PC-3 (cell line): ENCODE measurements around the gene UMODL1.

Experiments
- EZH2 ChIP-seq: fragments of 300-600 bp; sonication (generic); IDR thresholded peaks from one replicate; pipeline ENCODE4 v1.6.1; 2017; ENCODE audit warnings: antibody characterized with exemption, mild to moderate bottlenecking, low read length; ENCODE audit not compliant: unreplicated experiment
- TF ChIP-seq, protein P1 (sequence below): fragments of 300-600 bp; sonication (generic); conservative IDR thresholded peaks from 2 replicates; pipeline ENCODE4 v1.5.1; 2017; ENCODE audit warnings: antibody characterized with exemption, low read depth, mild to moderate bottlenecking, low read length

DNA sequence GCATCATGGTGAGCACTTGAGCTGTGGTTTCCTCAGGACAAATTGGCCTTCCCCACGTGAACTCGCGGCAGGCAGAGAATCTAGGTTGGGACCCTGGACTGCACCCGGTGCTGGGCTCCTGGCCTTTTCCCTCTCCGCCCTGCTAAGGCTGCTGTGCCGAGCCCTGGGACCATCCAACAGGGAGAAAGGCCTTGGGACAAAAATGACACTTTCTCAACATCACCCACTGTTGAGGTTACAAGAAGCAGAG is 9.2 kb upstream of the UMODL1 start:
- TF ChIP-seq, protein P1, sequence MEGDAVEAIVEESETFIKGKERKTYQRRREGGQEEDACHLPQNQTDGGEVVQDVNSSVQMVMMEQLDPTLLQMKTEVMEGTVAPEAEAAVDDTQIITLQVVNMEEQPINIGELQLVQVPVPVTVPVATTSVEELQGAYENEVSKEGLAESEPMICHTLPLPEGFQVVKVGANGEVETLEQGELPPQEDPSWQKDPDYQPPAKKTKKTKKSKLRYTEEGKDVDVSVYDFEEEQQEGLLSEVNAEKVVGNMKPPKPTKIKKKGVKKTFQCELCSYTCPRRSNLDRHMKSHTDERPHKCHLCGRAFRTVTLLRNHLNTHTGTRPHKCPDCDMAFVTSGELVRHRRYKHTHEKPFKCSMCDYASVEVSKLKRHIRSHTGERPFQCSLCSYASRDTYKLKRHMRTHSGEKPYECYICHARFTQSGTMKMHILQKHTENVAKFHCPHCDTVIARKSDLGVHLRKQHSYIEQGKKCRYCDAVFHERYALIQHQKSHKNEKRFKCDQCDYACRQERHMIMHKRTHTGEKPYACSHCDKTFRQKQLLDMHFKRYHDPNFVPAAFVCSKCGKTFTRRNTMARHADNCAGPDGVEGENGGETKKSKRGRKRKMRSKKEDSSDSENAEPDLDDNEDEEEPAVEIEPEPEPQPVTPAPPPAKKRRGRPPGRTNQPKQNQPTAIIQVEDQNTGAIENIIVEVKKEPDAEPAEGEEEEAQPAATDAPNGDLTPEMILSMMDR = no peak
- no peak for TF ChIP-seq EZH2
